PC-3 (cell line): Measurements from ENCODE around the gene UBAP2.

Experiments used
- CTCF ChIP-seq: fragments of 300-600 bp; sonication (generic); conservative IDR thresholded peaks from 2 replicates; pipeline ENCODE4 v1.5.1; 2017; ENCODE audit warnings: antibody characterized with exemption, low read depth, mild to moderate bottlenecking, low read length
- EZH2 ChIP-seq: fragments of 300-600 bp; sonication (generic); IDR thresholded peaks from one replicate; pipeline ENCODE4 v1.6.1; 2017; ENCODE audit warnings: antibody characterized with exemption, mild to moderate bottlenecking, low read length; ENCODE audit not compliant: unreplicated experiment
- EZH2phosphoT487 ChIP-seq: fragments of 300-600 bp; sonication (generic); IDR thresholded peaks from 2 replicates; pipeline ENCODE4 v1.6.1; 2018; ENCODE audit warnings: mild to moderate bottlenecking, antibody characterized with exemption, low read length, borderline replicate concordance

- TF ChIP-seq CTCF (no peak), EZH2 (no peak), EZH2phosphoT487 (no peak)
Measured at GRCh38 chr9:34025811-34026210, 22.9 kb downstream of the UBAP2 start.
